Measurements from ENCODE around the gene GINS2.

DNA sequence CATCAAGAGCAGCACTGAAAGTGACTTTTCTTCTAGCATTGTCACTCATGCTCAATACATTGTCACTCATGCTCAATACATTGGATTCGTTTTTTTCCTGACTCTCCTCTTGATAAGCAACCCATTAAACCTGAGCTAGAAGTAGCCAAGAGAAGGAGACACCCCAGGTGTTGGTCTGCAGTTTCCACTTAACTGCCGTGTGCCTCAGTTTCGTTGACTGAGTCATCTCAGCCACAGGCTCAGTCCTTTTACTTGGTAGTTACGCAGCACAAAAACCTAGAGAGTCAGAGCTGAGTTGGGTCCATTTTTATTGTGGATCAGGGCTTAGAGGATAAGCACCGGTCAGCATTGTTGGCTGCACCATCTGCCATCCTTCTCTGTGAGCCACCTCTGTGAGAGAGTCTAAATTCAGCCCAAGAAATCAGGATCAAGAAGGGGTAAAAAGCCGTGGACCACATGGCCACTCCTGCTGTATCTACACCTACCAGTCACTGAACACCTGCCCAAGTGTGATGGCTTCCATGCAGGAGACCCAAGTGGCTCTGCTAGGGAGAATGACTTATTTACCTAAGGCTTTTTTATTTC is 11.3 kb downstream of the GINS2 start:
- TF ChIP-seq, protein P1, sequence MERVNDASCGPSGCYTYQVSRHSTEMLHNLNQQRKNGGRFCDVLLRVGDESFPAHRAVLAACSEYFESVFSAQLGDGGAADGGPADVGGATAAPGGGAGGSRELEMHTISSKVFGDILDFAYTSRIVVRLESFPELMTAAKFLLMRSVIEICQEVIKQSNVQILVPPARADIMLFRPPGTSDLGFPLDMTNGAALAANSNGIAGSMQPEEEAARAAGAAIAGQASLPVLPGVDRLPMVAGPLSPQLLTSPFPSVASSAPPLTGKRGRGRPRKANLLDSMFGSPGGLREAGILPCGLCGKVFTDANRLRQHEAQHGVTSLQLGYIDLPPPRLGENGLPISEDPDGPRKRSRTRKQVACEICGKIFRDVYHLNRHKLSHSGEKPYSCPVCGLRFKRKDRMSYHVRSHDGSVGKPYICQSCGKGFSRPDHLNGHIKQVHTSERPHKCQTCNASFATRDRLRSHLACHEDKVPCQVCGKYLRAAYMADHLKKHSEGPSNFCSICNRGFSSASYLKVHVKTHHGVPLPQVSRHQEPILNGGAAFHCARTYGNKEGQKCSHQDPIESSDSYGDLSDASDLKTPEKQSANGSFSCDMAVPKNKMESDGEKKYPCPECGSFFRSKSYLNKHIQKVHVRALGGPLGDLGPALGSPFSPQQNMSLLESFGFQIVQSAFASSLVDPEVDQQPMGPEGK (CRISPR knock-in tag; IDR thresholded peaks at IDR 0.05; ENCODE audit: borderline replicate concordance) = no peak
- TF ChIP-seq POU6F1 (CRISPR knock-in tag; IDR thresholded peaks at IDR 0.05; ENCODE audit: borderline replicate concordance, low read depth) (no peak), ISL1 (CRISPR knock-in tag; IDR thresholded peaks at IDR 0.05) (no peak), CREB5 (CRISPR knock-in tag; IDR thresholded peaks at IDR 0.05; ENCODE audit: low read depth) (no peak), TSHZ2 (CRISPR knock-in tag; IDR thresholded peaks at IDR 0.05) (no peak), GLIS3 (CRISPR knock-in tag; IDR thresholded peaks at IDR 0.05) (no peak), ZFP30 (CRISPR knock-in tag; IDR thresholded peaks at IDR 0.05) (no peak), RARB (CRISPR knock-in tag; IDR thresholded peaks at IDR 0.05) (no peak), TOX (CRISPR knock-in tag; IDR thresholded peaks at IDR 0.05; ENCODE audit: borderline replicate concordance) (no peak)
